HEK293T (cell line): ENCODE data around the gene SLC47A1.

Source experiments
- ELF4 ChIP-seq: fragments of 450-650 bp; IDR thresholded peaks from 2 replicates; pipeline ENCODE4 v1.6.1; 2017; ENCODE audit warnings: antibody characterized with exemption
- SP1 ChIP-seq: fragments of 450-650 bp; IDR thresholded peaks from 2 replicates; pipeline ENCODE4 v1.6.1; 2017
- TARDBP ChIP-seq: fragments of 450-650 bp; IDR thresholded peaks from 2 replicates; pipeline ENCODE4 v1.6.1; 2016

DNA sequence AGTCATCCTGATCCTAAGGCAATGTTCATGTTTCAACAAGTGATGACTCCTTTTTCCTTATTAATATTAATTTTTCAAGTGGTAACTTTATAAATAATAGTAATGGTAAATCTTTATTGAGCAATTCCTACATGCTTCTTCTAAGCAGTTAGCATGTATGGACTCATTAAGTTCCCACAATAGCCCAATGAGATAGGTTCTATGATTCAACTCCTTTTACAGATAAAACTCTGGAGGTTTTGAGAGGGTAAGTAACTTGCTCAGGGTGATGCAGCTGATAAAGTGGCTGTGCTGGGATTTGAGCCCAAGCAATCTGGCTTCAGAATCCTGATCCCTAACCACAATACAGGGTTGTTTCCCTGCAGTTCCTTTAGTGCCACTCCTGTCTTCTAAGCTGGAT lies 25.3 kb downstream of the SLC47A1 start:
- TF ChIP-seq SP1 (no peak), ELF4 (no peak), TARDBP (no peak)
